ENCODE data around the gene DUS4L.
"Not testable (repeated sequence)": the region's sequence is repeated elsewhere in the genome, so short reads cannot be mapped to it uniquely, and the experiment has no call there.

Gene DUS4L, protein sequence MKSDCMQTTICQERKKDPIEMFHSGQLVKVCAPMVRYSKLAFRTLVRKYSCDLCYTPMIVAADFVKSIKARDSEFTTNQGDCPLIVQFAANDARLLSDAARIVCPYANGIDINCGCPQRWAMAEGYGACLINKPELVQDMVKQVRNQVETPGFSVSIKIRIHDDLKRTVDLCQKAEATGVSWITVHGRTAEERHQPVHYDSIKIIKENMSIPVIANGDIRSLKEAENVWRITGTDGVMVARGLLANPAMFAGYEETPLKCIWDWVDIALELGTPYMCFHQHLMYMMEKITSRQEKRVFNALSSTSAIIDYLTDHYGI

DNA sequence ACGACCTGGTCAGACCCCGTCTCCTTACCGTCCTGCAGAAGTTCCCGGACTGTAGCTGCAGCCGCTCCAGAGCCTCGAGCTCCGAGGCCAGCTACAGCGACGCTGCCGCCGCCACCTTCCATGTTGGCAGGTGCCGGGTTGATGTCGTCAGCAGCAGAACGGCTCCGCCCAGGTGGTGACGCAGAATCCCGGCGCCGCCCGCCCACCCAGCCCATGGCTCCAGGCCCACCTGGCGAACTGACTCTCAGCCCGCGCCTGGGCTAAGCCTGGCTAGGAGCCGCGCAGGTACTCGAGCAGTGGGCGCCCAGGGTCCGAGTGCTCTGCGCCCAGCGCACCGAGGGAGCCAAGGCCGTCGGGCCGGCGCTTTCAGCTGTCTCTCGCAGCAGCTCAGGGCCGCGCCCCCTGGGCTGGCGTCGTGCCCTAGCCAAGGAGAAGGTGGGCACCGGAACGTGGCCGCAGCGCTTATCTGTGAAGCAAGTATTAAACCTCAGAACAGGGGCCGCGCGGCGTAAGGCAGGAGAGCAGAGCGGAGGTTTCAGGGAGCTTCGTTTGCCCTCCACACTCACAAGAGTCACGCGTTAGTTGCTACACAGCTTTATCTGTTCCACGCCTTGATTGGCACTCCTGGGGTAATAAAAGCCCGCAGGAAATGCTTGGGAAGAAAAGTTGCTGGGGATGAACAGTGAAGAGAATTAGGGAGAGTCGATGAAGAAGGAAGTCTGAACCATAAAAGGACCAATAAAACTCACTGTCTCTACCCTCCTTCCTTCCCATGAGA lies at the start of gene DUS4L, which contains the start of gene COG5:
TSS of gene DUS4L (plus strand) at position 197 of the 778 bp plus-strand sequence. CDS start 3,100 bp downstream, outside the sequence.
TSS of gene COG5 (minus strand) at position 146 of the 778 bp plus-strand sequence. CDS start at position 122, 24 bp downstream.
- peak; percentile 81 for DNase-seq

- no peak for DNase-seq
Observed at GRCh38 chr7:107526672-107527071, 37.1 kb upstream of the DUS4L start.

DNA sequence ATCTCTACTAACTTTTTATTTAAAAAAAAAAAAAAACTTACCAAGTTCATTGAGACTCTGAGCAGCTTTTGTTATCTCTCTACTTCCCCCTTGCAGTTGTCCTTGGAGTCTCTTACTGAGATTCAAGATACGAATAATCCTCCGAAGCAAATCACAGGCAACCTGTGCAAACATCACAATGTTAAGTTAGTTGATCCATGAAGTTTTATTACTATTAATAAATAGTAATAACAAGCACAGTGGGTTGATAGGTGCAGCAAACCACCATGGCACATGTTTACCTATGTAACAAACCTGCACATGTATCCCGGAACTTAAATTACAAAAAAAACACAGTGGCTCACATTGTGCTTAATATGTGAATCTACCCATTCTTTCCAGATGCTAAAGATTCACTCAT lies 36.6 kb upstream of the DUS4L start:
- DNase-seq: no peak

DNA sequence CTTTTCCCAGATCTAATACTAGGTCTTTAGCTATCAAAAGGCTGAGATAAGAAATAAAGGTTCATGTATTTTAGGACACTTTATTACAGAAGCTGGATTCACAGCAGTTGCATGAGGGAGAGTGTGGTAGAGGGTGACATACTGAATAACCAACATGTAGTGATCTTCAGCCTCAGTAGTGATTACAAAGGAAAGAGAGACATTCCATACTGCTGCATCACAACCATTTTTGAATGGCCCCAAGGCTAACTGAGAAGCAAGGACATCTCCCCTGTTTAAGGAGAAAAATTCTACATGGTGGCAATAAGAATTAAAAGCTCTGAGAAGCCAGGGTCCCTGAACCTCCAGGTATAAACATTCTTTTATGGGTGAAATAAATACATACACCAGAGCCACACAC lies 35.3 kb upstream of the DUS4L start:
- DNase-seq: no peak

DNA sequence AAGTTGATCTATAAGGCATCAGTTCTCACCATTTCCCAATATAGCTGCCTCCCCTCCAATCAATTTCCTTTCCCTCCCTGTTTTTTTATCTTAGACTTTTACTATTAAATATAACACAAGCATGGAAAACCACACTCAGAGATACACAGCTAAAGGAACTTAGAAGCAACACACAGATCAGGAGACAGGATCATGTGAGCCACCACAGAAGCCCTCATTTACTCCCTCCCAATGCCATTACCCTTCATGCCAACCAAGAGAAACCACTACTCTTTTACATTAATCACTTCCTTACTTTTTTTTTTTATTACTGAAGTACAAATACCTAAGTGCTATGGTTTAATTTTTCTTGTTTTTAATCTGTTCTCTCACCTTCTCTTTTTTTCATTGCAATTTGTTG lies 33.0 kb upstream of the DUS4L start:
- peak; percentile 2 for DNase-seq

GRCh38 chr7:107534139-107534538 lies 29.6 kb upstream of the DUS4L start:
- DNase-seq: no peak

DNA sequence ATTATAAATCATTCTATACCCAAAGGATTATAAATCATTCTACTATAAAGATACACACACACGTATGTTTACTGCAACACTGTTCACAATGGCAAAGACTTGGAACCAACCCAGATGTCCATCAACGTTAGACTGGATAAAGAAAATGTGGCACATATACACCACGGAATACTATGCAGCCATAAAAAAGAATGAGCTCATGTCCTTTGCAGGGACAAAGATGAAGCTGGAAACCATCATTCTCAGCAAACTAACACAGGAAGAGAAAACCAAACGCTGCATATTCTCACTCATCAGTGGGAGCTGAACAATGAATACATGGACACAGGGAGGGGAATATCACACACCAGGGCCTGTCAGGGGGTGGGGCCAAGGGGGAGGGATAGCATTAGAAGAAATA lies 26.5 kb upstream of the DUS4L start:
- not testable (repeated sequence) for DNase-seq

DNA sequence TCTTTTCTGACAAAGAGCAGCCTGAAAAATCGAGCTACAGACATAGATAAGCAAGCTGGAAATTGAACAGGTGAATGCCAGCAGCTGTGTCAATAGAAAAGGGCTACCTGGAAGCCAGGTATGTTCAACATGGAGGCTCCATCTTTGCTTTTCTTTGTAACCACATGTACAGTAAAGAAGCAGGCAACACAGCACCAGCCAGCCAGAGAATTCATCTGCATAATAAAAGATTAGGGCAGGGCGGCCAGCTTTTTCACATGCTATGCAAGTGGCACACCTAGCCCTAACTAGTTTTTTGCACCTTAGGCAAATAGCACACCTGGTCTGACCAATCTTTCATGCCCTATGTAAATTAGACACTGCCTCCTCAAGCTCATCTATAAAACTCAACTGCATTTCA lies 25.8 kb upstream of the DUS4L start:
- no peak for DNase-seq

- no peak for DNase-seq
Observed at GRCh38 chr7:107543338-107543993, 20.3 kb upstream of the DUS4L start.

GRCh38 chr7:107544848-107545591 lies 18.8 kb upstream of the DUS4L start:
- no peak for DNase-seq

DNA sequence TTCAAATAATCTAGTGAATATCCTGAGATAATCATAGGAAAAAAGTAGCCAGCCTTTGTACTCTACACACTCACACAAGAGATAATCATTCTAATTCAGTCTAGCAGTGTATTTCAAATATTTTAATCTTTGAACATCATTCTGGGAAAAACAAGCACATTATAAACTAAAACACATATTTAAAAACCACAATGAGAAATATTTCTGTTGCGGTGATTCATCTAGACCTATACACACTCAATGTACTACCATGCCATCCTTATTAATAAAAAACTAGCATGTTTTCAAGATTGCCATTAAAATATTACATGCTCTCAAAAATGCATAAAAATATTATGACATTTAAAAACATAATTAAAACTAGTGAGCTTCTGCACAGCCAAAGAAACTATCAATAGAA lies 11.8 kb upstream of the DUS4L start:
- no peak for DNase-seq

GRCh38 chr7:107555893-107556292 lies 7.9 kb upstream of the DUS4L start:
- no peak for DNase-seq

GRCh38 chr7:107559864-107560263 lies 3.9 kb upstream of the DUS4L start:
- DNase-seq: peak; percentile 17

- DNase-seq: peak; percentile 59
Observed at GRCh38 chr7:107560898-107561516, 2.8 kb upstream of the DUS4L start.

DNA sequence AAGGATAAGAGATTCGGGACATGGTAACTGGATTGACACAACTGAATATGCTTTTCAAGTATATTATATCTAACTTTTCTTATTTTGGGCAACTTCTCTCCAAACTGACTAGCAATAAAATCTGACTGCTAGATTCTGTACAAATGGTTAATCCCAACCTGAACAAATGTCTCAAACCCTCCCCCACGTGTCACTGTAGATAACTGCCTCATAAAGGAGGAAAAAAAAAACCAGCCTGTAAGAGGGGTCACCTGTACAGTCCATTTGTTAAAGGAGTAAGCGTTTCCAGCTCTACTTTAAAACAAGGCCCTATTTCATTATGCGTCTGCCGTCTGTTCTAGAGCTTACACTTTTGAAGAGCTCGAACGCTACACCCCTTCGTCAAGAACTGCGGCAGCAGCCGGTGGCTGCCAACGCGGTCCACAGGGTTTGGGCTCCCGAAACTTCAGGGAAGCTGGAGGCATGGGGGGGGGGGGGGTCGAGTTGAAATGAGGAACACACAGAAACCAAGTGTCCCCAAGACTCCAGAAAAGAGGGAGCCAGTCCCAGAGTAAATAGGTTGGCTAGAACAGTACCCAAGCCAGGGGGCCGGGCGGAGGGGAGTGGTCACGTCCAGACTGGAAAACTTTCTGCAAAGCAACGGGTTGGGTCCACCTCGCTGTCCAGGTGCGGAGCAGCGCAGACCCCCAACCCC lies 543 bp upstream of the DUS4L start:
- peak; percentile 22 for DNase-seq

DNA sequence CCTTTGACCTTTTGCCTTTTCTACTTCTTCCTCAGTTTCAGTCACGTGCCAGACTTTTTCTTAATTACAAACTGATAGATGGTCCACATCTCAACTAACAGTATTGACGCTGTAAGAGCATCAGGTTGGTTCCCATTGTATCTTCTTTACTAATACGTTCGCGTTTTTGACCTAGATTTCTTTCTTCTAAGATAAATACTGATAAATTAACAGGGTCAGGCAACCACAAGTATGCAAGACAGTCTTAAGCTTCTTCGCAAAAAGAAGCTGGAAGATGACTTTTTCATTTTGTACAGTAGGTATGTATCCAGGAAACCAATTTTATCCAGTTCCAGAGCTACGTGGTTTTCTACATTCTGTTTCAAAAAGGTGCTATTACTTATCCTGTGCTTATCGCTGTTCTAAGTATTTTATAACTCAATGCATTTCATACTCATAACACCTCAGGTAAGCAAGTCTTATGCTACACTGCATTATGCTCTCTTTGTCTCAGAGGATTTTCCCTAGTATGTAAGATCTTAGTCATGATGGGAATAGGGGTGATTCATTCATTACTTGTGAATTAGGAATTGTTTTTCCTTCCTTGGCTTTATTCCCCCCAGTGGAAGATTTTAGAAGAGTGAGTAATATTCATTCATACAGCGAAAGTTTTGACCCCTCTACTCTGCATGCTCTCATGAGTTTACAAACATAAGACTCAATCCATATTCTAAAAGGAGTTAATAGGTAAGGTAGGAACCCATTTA lies 955 bp downstream of the DUS4L start:
- DNase-seq: no peak

GRCh38 chr7:107570298-107570697 lies 6.5 kb downstream of the DUS4L start:
- no peak for DNase-seq

DNA sequence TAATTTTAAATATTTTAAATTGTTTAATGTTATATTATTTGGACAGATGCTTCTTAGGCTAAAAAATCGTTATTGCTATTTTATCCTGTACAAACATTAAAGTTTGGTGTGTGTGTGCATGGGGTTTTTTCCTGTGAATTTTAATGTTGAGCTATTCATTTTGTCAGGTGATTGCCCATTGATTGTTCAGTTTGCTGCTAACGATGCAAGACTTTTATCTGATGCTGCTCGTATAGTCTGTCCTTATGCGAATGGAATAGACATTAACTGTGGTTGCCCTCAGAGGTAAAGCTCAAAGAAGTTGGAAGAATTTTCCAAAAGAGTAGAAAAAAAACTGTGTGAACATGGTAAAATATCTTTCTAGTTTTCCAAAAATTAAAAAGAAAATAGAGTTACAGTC lies 9.8 kb downstream of the DUS4L start:
- DNase-seq: no peak

GRCh38 chr7:107579554-107579884 lies 15.7 kb downstream of the DUS4L start:
- DNase-seq: no peak

DNA sequence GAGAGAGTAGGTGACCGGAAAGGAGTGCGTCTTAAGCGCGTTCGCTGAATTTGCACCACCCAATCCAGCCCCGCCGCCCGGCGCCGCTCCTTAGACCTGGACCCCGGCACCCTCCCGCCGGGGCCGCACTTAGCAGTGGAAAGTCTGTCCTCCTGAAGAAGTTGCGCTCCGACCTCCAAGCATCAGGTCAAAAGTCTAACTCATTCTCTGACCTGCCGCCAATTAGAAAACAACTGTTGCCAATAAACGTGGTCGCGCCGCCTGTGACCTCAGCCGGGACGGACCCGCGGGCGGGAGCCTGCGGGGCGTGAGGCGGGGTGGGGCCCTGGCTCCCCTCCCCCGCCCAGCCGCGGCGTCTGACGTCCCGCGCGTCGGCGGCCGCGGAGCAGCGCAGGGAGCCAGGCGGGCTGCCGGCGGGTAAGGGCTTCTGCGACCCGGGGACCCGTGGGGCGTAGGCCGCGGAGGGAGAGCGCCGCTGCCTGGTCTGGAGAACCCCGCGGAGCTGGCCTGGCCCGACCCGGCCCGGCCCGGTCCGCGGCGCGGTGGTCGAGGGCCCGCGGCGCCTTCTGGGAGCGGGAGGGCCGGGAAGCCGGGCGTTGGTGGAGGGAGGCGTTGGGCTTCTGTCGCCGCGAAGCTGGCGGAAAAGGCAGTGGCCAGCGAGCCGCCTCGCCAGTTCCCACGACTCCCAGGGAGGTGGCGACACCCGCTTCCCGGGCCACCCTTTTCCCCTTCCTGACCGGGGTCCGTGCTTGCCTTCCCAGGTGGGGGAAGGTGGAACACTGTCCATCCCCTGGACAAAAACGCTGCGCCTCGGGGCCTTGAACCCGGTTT lies 16.3 kb downstream of the DUS4L start, which contains the start of gene BCAP29:
TSS of gene BCAP29 (plus strand) at position 362 of the 831 bp plus-strand sequence. CDS start 527 bp downstream, outside the sequence.
- peak; percentile 86 for DNase-seq

Data from suppressor macrophage treated with lipopolysaccharide for 4 hours (primary cell).